ENCODE data around the gene TNNC2. TPM values are rescaled to one million over a fixed set of nuclear protein-coding genes. Genes with fewer than 3 reads are reported as not detected.
"Not testable (repeated sequence)": the region's sequence is repeated elsewhere in the genome, so short reads cannot be mapped to it uniquely, and the experiment has no call there.

TNNC2 gene
- total RNA-seq, 1 donor from 2014 or later: 0.74 TPM

DNA sequence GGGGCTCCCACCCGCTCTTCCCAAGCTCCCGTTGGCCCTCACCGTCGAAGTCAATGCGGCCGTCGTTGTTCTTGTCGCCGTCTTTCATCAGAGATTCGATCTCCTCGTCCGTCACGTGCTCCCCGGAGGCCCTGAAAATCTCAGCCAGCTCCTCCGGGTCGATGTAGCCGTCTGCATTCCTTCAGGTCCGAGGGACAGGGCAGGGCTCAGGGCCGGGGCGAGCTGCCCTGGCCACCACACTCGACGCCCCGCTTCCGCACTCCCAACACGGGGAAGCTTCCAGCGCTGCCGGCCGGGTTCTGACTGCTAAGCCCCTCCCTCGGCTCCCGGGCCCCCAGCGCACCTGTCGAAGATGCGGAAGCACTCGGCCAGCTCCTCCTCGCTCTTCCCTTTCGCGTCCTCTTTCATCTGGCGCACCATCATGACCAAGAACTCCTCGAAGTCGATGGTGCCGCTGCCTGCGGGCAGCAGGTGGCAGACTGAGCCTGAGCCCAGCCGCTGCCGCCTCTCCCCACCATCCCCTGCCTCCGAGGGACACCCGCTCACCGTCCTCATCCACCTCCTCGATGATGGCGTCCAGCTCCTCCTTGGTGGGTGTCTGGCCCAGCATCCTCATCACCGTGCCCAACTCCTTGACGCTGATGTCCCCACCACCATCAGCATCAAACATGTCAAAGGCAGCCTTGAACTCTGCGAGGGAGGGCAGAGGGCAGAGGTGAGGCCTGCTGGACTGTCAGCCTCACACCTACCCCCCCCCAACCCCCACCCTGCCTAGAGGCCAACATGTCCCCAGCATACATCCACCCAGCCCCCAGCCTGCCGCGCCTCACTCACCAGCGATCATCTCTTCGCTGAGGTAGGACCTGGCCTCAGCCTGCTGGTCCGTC lies 2.9 kb downstream of the TNNC2 start:
- DNase-seq (ENCODE audit: low spot score): no peak

DNA sequence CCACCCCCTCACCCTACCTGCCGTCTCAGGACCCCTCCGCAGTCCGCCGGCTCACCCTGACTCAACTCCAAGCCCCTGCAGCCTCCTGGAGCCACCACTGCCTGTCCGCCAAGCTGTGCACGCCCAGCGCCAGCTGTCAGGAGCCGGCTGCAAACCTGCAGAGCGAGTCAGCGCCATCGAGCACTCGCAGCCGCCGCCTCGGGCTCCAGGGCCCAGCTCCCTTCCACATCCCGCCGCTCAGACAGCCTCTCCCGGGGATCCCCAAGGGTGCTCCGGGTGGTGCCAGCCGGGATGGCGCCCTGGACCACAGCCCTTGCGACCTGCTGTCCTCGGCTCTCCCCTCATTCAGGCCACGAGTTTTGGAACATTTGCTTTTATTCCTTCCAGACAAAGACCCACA lies 4.3 kb downstream of the TNNC2 start:
- no peak for DNase-seq (ENCODE audit: low spot score)

DNA sequence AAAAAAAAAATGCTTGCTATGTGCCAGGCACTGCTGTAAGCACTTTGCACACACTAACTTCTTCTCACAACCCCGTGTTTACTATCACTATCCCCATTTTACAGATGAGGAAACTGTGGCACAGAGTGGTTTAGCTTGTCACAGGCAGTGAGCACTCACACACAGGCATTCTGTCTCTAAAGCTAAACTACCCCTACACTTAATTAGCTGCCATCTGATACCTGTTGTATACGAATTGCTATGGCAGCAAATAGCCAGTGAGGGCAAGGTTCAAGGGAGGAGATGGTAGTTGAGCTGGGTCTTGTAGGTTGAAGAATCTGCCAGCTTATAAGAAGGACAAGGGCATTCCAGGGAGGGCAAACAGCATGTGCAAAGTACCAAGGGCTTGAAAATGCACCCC lies 5.2 kb downstream of the TNNC2 start:
- DNase-seq (ENCODE audit: low spot score): no peak

GRCh38 chr20:45819466-45819865 lies 7.6 kb downstream of the TNNC2 start:
- no peak for DNase-seq (ENCODE audit: low spot score)

DNA sequence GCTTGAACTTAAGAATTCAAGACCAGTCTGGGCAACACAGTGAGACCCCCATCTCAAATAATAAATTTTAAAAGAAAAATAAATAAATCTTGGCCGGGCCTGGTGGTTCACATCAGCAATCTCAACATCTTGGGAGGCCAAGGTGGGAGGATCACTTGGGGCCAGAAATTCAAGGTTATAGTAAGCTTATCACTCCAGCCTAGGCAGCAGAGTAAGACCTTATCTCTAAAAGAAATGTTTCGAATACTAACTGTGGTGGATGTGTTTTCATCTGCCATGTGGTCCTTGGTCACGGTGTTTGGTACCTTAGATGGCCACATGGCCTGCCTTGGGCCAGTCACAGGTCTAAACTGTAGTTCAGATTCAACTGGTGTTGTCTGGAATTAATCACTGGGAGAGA lies 8.9 kb downstream of the TNNC2 start:
- no peak for DNase-seq (ENCODE audit: low spot score)

DNA sequence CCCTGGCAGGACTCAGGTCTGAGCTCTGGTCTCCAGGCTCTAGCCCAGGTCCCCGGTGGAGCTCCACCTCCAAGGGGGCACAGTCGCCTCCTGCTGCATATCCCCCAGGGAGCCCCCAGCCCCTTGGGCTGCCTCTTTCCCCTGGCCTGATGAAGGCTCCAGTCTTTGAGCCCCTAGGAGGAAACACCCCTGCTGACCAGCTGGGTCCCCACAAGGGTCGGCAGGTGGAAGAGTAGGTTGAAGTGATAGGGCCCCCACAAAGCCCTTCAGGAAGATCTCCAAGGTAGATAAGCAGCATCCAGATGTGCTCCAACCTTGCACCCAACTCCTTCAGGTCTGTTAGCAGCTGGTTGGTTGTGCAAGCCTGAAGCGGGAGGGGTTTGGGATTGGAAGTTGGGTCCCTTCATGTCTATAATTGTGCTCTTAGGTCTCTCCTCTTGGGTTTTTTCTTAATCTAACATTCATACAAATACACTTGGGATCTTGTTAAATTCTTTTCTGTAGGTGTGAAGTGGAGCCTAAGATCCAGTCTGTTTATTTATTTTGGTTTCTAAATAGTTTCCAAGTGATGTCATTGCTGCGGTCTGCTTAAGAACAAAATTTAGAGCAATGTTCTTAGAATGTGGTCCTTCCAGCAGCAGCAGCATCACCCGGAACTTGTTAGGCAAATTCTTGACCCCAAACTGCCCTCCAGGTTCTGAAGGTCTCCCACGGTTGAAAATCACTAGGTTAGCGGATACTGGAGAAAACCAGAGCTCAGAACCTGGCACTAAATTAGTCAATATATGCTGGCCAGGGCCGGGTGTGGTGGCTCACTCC lies 9.5 kb downstream of the TNNC2 start:
- DNase-seq (ENCODE audit: low spot score): no peak

- DNase-seq (ENCODE audit: low spot score): no peak
Measured at GRCh38 chr20:45816951-45817350, 10.2 kb downstream of the TNNC2 start.

- no peak for DNase-seq (ENCODE audit: low spot score)
Measured at GRCh38 chr20:45814314-45814713, 12.8 kb downstream of the TNNC2 start.

GRCh38 chr20:45813489-45813888 lies 13.6 kb downstream of the TNNC2 start:
- DNase-seq (ENCODE audit: low spot score): no peak

GRCh38 chr20:45813006-45813340 lies 14.1 kb downstream of the TNNC2 start:
- DNase-seq (ENCODE audit: low spot score): no peak

GRCh38 chr20:45812157-45813005 lies 14.7 kb downstream of the TNNC2 start, which contains the start of gene UBE2C:
UBE2C (plus strand) TSS chr20:45812644; CDS start chr20:45812696, 52 bp downstream.
- DNase-seq (ENCODE audit: low spot score): peak; percentile 98

GRCh38 chr20:45810191-45810970 lies 16.7 kb downstream of the TNNC2 start:
- DNase-seq (ENCODE audit: low spot score): no peak

DNA sequence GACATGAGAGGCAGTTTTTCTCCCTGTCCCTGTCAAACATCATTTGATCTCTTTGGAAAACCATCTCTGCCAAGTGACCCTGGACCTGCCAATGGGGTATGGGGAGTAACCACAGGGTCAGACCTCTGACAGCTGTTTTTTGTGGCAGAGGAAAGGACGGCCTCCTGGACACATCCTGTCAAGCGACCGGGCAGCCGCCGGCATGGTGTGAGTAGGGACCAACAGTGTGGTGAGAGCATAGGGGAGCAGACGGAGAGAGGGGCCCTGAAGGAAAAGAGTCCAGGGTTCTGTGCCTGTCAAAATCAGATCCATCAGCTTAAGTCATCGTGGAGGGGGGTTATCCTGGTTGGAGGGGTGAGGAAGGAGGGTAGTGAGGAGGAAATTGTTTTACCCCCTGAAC lies 25.3 kb downstream of the TNNC2 start:
- no peak for DNase-seq (ENCODE audit: low spot score)

DNA sequence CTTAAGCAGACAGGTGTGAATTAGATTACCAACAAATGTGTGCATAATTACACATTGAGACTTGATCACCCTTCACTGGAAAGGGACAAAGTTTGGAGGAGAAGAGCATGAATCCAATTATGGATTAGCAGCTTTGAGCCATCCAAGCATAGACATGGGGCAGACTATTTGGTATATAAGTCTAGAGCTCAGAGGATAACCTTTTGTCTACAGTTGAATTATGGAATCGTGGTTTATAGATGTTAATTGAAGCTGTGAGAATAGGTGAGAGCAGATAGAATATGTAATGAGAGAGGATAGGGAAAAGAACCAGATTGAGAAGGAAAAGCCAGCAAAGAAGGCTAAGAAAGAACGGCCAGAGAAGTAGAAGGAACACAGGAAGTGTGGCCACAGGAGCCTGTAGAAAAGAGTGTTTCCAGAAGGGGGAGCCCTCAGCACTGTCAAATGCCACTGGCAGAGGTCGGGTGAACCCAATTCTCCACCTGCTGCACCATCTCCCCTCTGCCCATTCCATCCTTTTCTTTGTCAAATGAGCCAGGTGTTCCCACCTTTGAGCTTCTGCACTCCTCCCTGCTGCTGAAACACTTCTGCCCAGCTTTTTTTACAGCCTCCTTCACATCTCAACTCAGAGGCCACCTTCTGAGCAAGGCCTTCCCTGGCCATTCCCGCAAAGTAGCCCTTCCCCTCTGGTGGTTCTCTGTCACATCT lies 28.0 kb downstream of the TNNC2 start:
- DNase-seq (ENCODE audit: low spot score): no peak

GRCh38 chr20:45797955-45798354 lies 29.2 kb downstream of the TNNC2 start:
- DNase-seq (ENCODE audit: low spot score): not testable (repeated sequence)

GRCh38 chr20:45797510-45797909 lies 29.6 kb downstream of the TNNC2 start:
- DNase-seq (ENCODE audit: low spot score): not testable (repeated sequence)

- no peak for DNase-seq (ENCODE audit: low spot score)
Measured at GRCh38 chr20:45796337-45797065, 30.6 kb downstream of the TNNC2 start.

DNA sequence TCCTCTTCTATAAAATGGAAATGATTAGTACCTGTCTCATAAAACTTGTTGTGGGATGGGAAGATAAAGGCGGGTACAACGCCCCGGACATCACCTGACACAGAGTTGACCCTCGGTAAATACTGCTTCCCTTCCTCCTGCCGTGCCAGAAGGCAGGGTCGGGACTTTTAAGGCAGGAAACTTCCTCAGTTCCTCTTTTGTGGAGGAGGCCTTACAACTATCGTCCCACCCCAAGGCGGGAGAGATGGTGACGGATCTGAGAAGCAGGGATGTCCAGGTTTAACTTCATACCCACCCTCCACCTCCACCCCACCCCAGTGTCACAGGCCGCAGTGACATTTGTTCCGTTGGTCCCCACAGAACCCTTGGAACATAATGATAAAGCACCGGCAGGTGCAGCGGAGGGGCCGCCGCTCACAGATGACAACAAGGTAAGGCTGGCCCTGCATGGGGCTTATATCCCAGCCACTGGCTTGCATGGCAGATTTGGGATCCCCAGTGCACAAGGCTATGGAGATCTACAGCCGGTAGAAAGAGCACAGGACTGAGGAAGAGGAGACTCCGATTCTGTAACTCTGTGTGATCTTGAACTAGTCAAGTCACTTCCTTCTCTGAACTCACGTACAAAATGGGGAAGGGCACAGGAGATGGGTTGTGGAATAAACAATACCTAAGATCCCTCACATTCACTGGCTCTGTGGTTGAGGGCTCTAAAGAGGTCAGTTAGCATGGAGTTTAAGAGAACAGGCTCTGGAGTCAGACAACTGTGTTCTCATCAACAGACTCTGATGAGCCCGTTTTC lies 34.6 kb downstream of the TNNC2 start:
- DNase-seq (ENCODE audit: low spot score): no peak
